ENCODE measurements around the gene ROS1. TPM values are rescaled to one million over a fixed set of nuclear protein-coding genes. Genes with fewer than 3 reads are reported as not detected.

ROS1 gene
- total and polyA plus RNA-seq, 10 of the 15 experiments (the other 5 are each of a cell fraction or from before 2014, with no cell fraction given), result under 0.01 to 0.07 (median 0.03) TPM; not detected in 5

DNA sequence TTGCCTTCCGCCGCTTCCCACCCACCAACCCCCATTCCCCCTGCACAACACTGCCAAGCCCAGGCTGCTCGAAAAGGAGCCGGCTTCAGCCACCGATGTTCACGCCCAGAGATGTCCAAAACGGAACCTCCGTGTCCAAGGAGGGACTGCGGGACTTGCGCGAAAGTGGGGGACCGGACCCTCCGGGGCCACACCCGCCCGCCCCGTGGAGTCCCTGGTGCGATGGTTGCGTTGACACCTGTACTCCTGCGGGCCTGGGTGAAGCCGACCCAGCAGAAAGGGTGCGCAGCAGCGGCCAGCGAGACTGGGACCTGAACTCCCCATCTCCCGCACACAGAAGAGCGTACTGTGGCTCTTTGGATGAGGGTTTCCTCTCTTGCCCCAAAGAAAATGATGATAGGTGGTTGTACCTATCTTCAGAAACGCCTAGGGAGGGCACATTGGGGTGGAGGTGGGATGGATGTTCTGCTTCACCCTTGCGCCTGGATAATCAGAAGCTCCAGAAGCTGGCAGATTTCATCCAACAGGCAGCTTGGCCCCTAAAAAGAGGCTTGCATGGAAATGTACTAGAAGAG lies 162.3 kb downstream of the ROS1 start:
- ChIA-PET CTCF (interaction anchor here (0.6 kb wide), 1 partner anchor 24 kb away, joined by 4 read pairs; no protein-coding TSS in a partner anchor), RAD21 (ENCODE audit: unreplicated experiment) (no interaction called here), POLR2A (no interaction called here), SMC1A (ENCODE audit: uncharacterized antibody, unreplicated experiment) (no interaction called here)
- TF ChIP-seq NFIC (IDR thresholded peaks at IDR 0.05; ENCODE audit: low read depth, low read length), result no peak
- TF ChIP-seq NR2F1 (conservative IDR thresholded peaks at IDR 0.05), result no peak
- TF ChIP-seq TAF1 (IDR thresholded peaks at IDR 0.05; ENCODE audit: borderline replicate concordance, low read depth, low read length), result no peak
- H3K9ac ChIP-seq (ENCODE audit: control insufficient read depth, insufficient read depth, low read length), result no peak overlapping the region
- ATAC-seq (no peak), DNase-seq (ENCODE audit: low read depth, low spot score) (no peak), FAIRE-seq (no peak)
- no peaks in the 10 kb centered on the region for H3K36me3 ChIP-seq (ENCODE audit: control insufficient read depth in 2 of 2, insufficient read depth in 2 of 2, low read length in 1 of 2)
- H3K9me3 ChIP-seq (replicated peaks; ENCODE audit: control insufficient read depth, insufficient read depth, low read length), result no peaks in the 10 kb centered on the region; the same call in 2 of the 3 replicates
- peaks cover 16 to 39% of the 10 kb centered on the region in 2 experiments for H3K27me3 ChIP-seq (replicated peaks in 1 of 2; ENCODE audit: control insufficient read depth in 2 of 2, insufficient read depth in 2 of 2, low read length in 1 of 2)
- H2AFZ ChIP-seq (ENCODE audit: control insufficient read depth, low read depth, low read length), result no peak overlapping the region
- H3K4me1 ChIP-seq (ENCODE audit: control insufficient read depth, insufficient read depth, low read length), result peaks cover 3% of the 10 kb centered on the region; the same call in 1 of the 2 replicates
- H3K27ac ChIP-seq (ENCODE audit: control insufficient read depth, insufficient read depth), result no peak overlapping the region
- intact Hi-C loops (cut with micrococcal nuclease; ENCODE audit: unreplicated experiment) (no loop called here), in situ Hi-C loops (cut with MboI) (no loop called here)
- BruUV-seq (replicated peaks), result no TSS peak
- no peaks in the 10 kb centered on the region for H3K79me2 ChIP-seq (ENCODE audit: control insufficient read depth, insufficient read depth, low read length)
- no peak overlapping the region for H3K4me3 ChIP-seq
- H4K20me1 ChIP-seq (ENCODE audit: control insufficient read depth, insufficient read depth), result no peaks in the 10 kb centered on the region
- WGBS (ENCODE audit: insufficient coverage, insufficient replicate concordance, low lambda C conversion rate, missing lambda C conversion rate), result 51% methylated on average over 26 of the region's 27 CpGs
- H3K4me2 ChIP-seq (ENCODE audit: control insufficient read depth, insufficient read depth), result no peak overlapping the region

DNA sequence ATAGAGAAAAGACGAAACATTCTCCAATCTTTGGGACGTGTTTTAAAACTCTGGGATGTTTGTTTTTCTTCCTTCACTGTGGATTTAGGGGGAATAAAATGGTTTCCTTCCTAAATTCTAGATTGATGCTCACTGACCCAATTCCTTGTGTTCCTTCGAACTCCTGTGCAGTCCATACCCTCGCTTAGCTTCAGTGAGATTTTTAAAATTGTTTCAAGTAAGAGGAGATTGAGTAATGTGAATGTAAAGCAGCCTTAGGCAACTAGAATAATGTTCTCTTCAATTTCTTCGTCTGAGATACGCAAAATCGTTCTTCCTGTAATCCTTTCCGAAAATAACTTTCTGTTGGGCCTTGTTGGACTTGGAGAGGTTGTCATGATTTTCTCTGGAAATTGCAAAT lies 162.9 kb downstream of the ROS1 start:
- no peak for DNase-seq (ENCODE audit: low read depth, low spot score)
- SMC1A ChIA-PET (ENCODE audit: uncharacterized antibody, unreplicated experiment), result interaction anchor here (1.8 kb wide), 1 partner anchor 11 kb away, joined by 5 read pairs; no protein-coding TSS in a partner anchor
- no peak for ATAC-seq
- Histone ChIP-seq H3K79me2 (ENCODE audit: control insufficient read depth, insufficient read depth, low read length) (no peaks in the 10 kb centered on the region), H3K27ac (ENCODE audit: control insufficient read depth, insufficient read depth) (no peak overlapping the region), H3K9ac (ENCODE audit: control insufficient read depth, insufficient read depth, low read length) (no peak overlapping the region), H3K4me2 (ENCODE audit: control insufficient read depth, insufficient read depth) (no peak overlapping the region), H4K20me1 (ENCODE audit: control insufficient read depth, insufficient read depth) (no peaks in the 10 kb centered on the region), H3K27me3 (replicated peaks in 1 of 2; ENCODE audit: control insufficient read depth in 2 of 2, insufficient read depth in 2 of 2, low read length in 1 of 2) (peaks cover 13 to 34% of the 10 kb centered on the region in 2 experiments), H3K9me3 (replicated peaks; ENCODE audit: control insufficient read depth, insufficient read depth, low read length) (no peaks in the 10 kb centered on the region; the same call in 2 of the 3 replicates), H3K4me3 (no peak overlapping the region), H3K4me1 (ENCODE audit: control insufficient read depth, insufficient read depth, low read length) (peaks cover 3% of the 10 kb centered on the region; the same call in 1 of the 2 replicates), H2AFZ (ENCODE audit: control insufficient read depth, low read depth, low read length) (no peak overlapping the region), H3K36me3 (ENCODE audit: control insufficient read depth in 2 of 2, insufficient read depth in 2 of 2, low read length in 1 of 2) (no peaks in the 10 kb centered on the region)
- in situ Hi-C loops (cut with MboI) (no loop called here), intact Hi-C loops (cut with micrococcal nuclease; ENCODE audit: unreplicated experiment) (no loop called here)
- RAD21 ChIA-PET (ENCODE audit: unreplicated experiment), result no interaction called here
- WGBS (ENCODE audit: insufficient coverage, insufficient replicate concordance, low lambda C conversion rate, missing lambda C conversion rate), result 70% methylated on average over 8 of the region's 8 CpGs
- CTCF ChIA-PET, result no interaction called here
- no peak for FAIRE-seq
- no TSS peak for BruUV-seq (replicated peaks)
- POLR2A ChIA-PET, result no interaction called here
- TF ChIP-seq ZZZ3 (IDR thresholded peaks at IDR 0.05; ENCODE audit: control insufficient read depth, insufficient read length, low read depth), result no peak
- TF ChIP-seq NFXL1 (IDR thresholded peaks at IDR 0.05; ENCODE audit: borderline replicate concordance), result no peak
- no peak for TF ChIP-seq SREBF1 (IDR thresholded peaks at IDR 0.05; ENCODE audit: low read length)
- TF ChIP-seq, protein P1, sequence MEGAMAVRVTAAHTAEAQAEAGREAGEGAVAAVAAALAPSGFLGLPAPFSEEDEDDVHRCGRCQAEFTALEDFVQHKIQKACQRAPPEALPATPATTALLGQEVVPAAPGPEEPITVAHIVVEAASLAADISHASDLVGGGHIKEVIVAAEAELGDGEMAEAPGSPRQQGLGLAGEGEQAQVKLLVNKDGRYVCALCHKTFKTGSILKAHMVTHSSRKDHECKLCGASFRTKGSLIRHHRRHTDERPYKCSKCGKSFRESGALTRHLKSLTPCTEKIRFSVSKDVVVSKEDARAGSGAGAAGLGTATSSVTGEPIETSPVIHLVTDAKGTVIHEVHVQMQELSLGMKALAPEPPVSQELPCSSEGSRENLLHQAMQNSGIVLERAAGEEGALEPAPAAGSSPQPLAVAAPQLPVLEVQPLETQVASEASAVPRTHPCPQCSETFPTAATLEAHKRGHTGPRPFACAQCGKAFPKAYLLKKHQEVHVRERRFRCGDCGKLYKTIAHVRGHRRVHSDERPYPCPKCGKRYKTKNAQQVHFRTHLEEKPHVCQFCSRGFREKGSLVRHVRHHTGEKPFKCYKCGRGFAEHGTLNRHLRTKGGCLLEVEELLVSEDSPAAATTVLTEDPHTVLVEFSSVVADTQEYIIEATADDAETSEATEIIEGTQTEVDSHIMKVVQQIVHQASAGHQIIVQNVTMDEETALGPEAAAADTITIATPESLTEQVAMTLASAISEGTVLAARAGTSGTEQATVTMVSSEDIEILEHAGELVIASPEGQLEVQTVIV (IDR thresholded peaks at IDR 0.05; ENCODE audit: borderline replicate concordance, partially characterized antibody), result no peak
- TF ChIP-seq, protein P2, sequence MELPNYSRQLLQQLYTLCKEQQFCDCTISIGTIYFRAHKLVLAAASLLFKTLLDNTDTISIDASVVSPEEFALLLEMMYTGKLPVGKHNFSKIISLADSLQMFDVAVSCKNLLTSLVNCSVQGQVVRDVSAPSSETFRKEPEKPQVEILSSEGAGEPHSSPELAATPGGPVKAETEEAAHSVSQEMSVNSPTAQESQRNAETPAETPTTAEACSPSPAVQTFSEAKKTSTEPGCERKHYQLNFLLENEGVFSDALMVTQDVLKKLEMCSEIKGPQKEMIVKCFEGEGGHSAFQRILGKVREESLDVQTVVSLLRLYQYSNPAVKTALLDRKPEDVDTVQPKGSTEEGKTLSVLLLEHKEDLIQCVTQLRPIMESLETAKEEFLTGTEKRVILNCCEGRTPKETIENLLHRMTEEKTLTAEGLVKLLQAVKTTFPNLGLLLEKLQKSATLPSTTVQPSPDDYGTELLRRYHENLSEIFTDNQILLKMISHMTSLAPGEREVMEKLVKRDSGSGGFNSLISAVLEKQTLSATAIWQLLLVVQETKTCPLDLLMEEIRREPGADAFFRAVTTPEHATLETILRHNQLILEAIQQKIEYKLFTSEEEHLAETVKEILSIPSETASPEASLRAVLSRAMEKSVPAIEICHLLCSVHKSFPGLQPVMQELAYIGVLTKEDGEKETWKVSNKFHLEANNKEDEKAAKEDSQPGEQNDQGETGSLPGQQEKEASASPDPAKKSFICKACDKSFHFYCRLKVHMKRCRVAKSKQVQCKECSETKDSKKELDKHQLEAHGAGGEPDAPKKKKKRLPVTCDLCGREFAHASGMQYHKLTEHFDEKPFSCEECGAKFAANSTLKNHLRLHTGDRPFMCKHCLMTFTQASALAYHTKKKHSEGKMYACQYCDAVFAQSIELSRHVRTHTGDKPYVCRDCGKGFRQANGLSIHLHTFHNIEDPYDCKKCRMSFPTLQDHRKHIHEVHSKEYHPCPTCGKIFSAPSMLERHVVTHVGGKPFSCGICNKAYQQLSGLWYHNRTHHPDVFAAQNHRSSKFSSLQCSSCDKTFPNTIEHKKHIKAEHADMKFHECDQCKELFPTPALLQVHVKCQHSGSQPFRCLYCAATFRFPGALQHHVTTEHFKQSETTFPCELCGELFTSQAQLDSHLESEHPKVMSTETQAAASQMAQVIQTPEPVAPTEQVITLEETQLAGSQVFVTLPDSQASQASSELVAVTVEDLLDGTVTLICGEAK (IDR thresholded peaks at IDR 0.05; ENCODE audit: borderline replicate concordance), result no peak
- no peak for TF ChIP-seq ZNF217 (IDR thresholded peaks at IDR 0.05)
- no peak for TF ChIP-seq BMI1 (IDR thresholded peaks at IDR 0.05; ENCODE audit: borderline replicate concordance)
- TF ChIP-seq DPF2 (IDR thresholded peaks at IDR 0.05), result no peak
- TF ChIP-seq GABPA (IDR thresholded peaks at IDR 0.05; ENCODE audit: low read depth), result no peak

Data from GM12878 (cell line).